ENCODE measurements around the gene TRIM27. TPM values are rescaled to one million over a fixed set of nuclear protein-coding genes. Genes with fewer than 3 reads are reported as not detected.
A peak's percentile ranks its signal among the peaks of the same experiment; 100 is the strongest.
"Not testable (repeated sequence)": the region's sequence is repeated elsewhere in the genome, so short reads cannot be mapped to it uniquely, and the experiment has no call there.

The TRIM27 gene
- total RNA-seq, 1 donor from 2014 or later = 62.1 TPM

DNA sequence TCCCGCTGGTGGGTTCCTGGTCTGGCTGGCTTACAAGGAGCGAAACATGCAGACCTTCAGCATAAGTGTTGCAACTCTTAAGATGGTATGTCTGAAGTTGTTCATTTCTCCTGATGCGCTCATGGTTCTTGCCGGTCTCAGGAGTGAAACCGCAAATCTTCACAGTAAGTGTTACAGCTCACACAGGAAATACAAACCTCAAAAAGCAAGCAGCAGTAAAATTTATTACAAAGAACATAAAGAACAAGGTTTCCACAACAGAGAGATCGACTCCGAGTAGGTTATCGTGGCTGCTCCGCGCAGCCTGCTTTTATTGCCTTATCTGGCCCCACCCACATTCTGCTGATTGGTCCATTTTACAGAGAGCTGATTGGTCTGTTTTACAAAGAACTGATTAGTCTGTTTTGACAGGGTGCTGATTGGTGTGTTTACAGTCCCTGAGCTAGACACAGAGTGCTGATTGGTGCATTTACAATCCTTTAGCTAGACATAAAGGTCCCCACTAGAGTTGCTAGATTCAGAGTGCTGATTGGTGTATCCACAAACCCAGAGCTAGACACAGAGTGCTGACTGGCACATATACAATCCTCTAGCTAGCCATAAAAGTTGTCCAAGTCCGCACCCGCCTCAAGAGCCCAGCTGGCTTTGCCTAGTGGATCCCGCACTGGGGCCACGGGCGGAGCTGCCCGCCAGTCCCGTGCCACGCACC lies 39.2 kb downstream of the TRIM27 start:
- Histone ChIP-seq H3K27me3 (ENCODE audit: control insufficient read depth in 3 of 3, insufficient read depth in 3 of 3, low read length in 3 of 3) (peaks cover 0 to 20% (median 10%) of the 10 kb centered on the region in 3 donors), H3K9ac (ENCODE audit: low read depth in 1 of 3, low read length in 3 of 3) (no peak overlapping the region), H3K36me3 (ENCODE audit: control insufficient read depth in 3 of 3, insufficient read depth in 3 of 3, low read length in 3 of 3) (no peaks in the 10 kb centered on the region), H3K27ac (ENCODE audit: low read depth, low read length) (no peak overlapping the region), H3K4me1 (ENCODE audit: control insufficient read depth in 3 of 3, insufficient read depth in 3 of 3, low read length in 3 of 3) (peaks cover 0 to 7% (median 2%) of the 10 kb centered on the region in 3 donors), H3K9me3 (ENCODE audit: control insufficient read depth in 3 of 3, low read length in 3 of 3) (peaks cover 0 to 1% (median 0%) of the 10 kb centered on the region in 3 donors), H3K4me3 (ENCODE audit: low read length in 3 of 3) (no peak overlapping the region)

DNA sequence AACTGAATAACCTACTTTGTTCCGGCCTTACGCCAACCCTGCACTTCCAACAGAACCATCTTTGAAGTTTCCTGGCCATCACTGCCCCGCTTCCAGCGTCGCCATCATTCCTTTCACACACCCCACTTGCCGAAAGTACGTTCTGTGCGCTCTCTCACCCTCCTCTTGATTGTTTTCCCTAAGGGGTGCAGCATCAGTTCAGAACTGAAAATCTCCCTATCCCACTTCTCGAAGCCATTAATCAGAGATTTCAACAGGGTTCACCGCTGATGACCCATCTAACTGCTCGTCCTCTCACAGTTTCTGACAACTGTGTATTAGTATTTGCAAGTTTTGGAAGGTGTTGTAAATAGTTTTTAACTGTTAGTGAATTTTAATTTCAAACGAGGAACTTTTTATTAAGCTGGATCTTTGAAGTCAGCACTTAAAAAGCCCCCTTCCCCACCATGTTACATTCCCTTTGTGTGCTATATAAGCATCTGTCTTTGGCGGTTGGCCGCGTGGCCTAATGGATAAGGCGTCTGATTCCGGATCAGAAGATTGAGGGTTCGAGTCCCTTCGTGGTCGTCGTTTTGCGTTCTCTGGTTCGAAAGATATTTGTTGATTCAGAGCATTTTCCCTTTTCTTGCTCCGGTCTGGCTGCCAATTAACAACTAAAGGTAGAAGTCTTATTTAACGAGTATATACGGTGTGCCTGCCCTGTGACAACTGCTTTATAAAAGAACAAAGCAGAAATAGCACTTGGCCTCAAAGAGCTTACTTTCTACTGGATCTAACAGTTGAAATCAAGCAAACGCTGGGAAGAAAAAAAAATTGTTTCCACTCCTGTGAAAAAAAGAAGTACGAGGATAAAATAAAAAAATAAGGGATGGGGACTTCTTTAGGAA lies 42.6 kb downstream of the TRIM27 start:
- Histone ChIP-seq H3K9me3 (ENCODE audit: control insufficient read depth in 3 of 3, low read length in 3 of 3) (peaks cover 0 to 1% (median 0%) of the 10 kb centered on the region in 3 donors), H3K36me3 (ENCODE audit: control insufficient read depth in 3 of 3, insufficient read depth in 3 of 3, low read length in 3 of 3) (no peaks in the 10 kb centered on the region), H3K4me3 (ENCODE audit: low read length in 3 of 3) (peak overlapping the region; percentile 60 to 75 (median 71)), H3K27ac (ENCODE audit: low read depth, low read length) (no peak overlapping the region), H3K27me3 (ENCODE audit: control insufficient read depth in 3 of 3, insufficient read depth in 3 of 3, low read length in 3 of 3) (peaks cover 8 to 29% (median 18%) of the 10 kb centered on the region in 3 donors), H3K4me1 (ENCODE audit: control insufficient read depth in 3 of 3, insufficient read depth in 3 of 3, low read length in 3 of 3) (peaks cover 0 to 7% (median 2%) of the 10 kb centered on the region in 3 donors), H3K9ac (ENCODE audit: low read depth in 1 of 3, low read length in 3 of 3) (peak overlapping the region in 1 of 3 donors; percentile 40)

DNA sequence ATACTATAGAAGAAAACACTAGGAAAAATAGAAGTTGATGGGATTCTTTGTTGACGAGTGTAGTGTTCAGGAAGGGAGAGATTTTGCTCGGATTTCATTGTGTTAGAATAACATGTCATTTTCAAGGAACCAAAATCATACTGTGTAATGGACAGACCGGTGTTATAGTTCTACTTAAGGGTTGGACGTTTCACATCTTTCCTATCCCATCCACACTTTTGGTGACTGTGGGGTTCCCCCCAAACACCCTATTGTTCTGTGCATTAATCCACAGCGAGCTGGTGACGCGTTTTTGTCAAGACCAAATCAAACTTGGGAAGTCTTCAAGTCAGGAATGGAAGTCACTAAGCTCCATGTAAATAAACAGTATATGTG lies 43.3 kb downstream of the TRIM27 start:
- H3K4me3 ChIP-seq (ENCODE audit: low read length in 3 of 3) = peak overlapping the region; percentile 60 to 75 (median 71)
- no peaks in the 10 kb centered on the region for H3K9me3 ChIP-seq (ENCODE audit: control insufficient read depth in 3 of 3, low read length in 3 of 3)
- no peak overlapping the region for H3K27ac ChIP-seq (ENCODE audit: low read depth, low read length)
- peaks cover 0 to 7% (median 2%) of the 10 kb centered on the region in 3 donors for H3K4me1 ChIP-seq (ENCODE audit: control insufficient read depth in 3 of 3, insufficient read depth in 3 of 3, low read length in 3 of 3)
- peaks cover 13 to 27% (median 17%) of the 10 kb centered on the region in 3 donors for H3K27me3 ChIP-seq (ENCODE audit: control insufficient read depth in 3 of 3, insufficient read depth in 3 of 3, low read length in 3 of 3)
- H3K36me3 ChIP-seq (ENCODE audit: control insufficient read depth in 3 of 3, insufficient read depth in 3 of 3, low read length in 3 of 3) = no peaks in the 10 kb centered on the region
- H3K9ac ChIP-seq (ENCODE audit: low read depth in 1 of 3, low read length in 3 of 3) = peak overlapping the region in 1 of 3 donors; percentile 40

DNA sequence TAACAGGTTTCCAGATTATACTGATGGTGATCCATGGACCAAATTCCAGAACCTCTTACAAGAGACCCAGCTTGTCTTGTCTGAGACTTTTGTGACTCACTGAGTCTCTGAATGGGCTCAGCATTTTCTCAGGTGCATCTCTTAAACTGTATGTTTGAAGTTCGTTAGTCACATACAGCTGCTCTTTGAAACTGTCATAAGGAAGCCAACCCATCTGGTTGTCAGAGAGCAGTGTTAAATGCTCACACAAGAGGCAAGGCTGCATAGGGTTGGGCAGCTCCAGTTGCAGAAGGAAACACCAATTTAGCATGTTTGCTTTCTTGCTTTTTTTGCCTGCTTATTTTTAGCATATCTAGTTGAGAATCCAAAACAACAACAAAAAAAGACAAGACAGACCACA lies 47.1 kb downstream of the TRIM27 start:
- Histone ChIP-seq H3K27me3 (ENCODE audit: control insufficient read depth in 3 of 3, insufficient read depth in 3 of 3, low read length in 3 of 3) (peaks cover 16 to 23% (median 17%) of the 10 kb centered on the region in 3 donors), H3K9me3 (ENCODE audit: control insufficient read depth in 3 of 3, low read length in 3 of 3) (no peaks in the 10 kb centered on the region), H3K4me3 (ENCODE audit: low read length in 3 of 3) (no peak overlapping the region), H3K4me1 (ENCODE audit: control insufficient read depth in 3 of 3, insufficient read depth in 3 of 3, low read length in 3 of 3) (peaks cover 0 to 7% (median 2%) of the 10 kb centered on the region in 3 donors), H3K36me3 (ENCODE audit: control insufficient read depth in 3 of 3, insufficient read depth in 3 of 3, low read length in 3 of 3) (no peaks in the 10 kb centered on the region), H3K9ac (ENCODE audit: low read depth in 1 of 3, low read length in 3 of 3) (no peak overlapping the region), H3K27ac (ENCODE audit: low read depth, low read length) (no peak overlapping the region)

DNA sequence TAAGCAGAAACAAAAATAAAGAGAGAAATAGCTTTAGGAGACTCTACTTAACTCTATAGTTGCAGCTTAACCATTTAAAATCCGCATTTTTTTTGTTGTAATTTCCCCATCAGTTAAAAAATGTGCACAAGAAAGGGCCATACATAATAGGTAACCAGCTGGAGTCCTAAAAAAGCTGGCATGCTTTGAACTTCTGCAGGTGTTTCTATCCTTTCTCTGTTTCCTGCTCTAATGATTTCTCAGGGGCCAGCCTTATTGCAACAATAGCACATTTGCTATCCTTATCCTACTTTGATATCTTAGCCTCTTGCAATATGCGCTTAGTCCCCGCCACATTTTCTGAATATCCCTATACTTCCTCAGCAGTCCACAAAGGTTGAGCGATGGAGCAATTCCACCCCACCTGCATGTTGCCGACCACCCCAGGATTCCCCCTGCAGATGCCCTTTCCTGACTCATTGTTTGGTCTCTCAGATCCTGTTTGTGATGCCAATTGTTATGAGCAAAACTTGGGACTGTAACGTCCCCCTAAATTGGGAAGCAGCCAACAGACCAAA lies 48.5 kb downstream of the TRIM27 start:
- no peak overlapping the region for H3K9ac ChIP-seq (ENCODE audit: low read depth in 1 of 3, low read length in 3 of 3)
- no peak overlapping the region for H3K27ac ChIP-seq (ENCODE audit: low read depth, low read length)
- H3K9me3 ChIP-seq (ENCODE audit: control insufficient read depth in 3 of 3, low read length in 3 of 3) = no peaks in the 10 kb centered on the region
- H3K4me3 ChIP-seq (ENCODE audit: low read length in 3 of 3) = no peak overlapping the region
- no peaks in the 10 kb centered on the region for H3K36me3 ChIP-seq (ENCODE audit: control insufficient read depth in 3 of 3, insufficient read depth in 3 of 3, low read length in 3 of 3)
- peaks cover 16 to 18% (median 17%) of the 10 kb centered on the region in 3 donors for H3K27me3 ChIP-seq (ENCODE audit: control insufficient read depth in 3 of 3, insufficient read depth in 3 of 3, low read length in 3 of 3)
- H3K4me1 ChIP-seq (ENCODE audit: control insufficient read depth in 3 of 3, insufficient read depth in 3 of 3, low read length in 3 of 3) = no peaks in the 10 kb centered on the region

DNA sequence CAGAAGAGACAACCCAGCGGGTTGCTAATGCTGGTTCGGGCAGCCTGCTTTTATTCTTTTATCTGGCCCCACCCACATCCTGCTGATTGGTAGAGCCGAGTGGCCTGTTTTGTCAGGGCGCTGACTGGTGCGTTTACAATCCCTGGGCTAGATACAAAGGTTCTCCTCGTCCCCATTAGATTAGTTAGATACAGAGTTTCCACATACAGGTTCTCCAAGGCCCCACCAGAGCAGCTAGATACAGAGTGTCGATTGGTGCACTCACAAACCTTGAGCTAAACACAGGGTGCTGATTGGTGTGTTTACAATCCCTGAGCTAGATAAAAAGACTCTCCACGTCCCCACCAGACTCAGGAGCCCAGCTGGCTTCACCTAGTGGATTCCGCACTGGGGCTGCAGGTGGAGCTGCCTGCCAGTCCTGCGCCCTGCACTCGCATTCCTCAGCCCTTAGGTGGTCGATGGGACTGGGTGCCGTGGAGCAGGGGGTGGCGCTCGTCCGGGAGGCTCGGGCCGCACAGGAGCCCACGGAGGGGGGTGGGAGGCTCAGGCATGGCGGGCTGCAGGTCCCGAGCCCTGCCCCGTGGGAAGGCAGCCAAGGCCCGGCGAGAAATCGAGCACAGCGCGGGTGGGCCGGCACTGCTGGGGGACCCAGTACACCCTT lies 51.5 kb downstream of the TRIM27 start:
- H3K36me3 ChIP-seq (ENCODE audit: control insufficient read depth in 3 of 3, insufficient read depth in 3 of 3, low read length in 3 of 3); H3K9ac ChIP-seq (ENCODE audit: low read depth in 1 of 3, low read length in 3 of 3); H3K9me3 ChIP-seq (ENCODE audit: control insufficient read depth in 3 of 3, low read length in 3 of 3); H3K4me1 ChIP-seq (ENCODE audit: control insufficient read depth in 3 of 3, insufficient read depth in 3 of 3, low read length in 3 of 3); H3K4me3 ChIP-seq (ENCODE audit: low read length in 3 of 3); H3K27ac ChIP-seq (ENCODE audit: low read depth, low read length): not testable (repeated sequence)
- H3K27me3 ChIP-seq (ENCODE audit: control insufficient read depth in 3 of 3, insufficient read depth in 3 of 3, low read length in 3 of 3) = peaks cover 13 to 24% (median 13%) of the 10 kb centered on the region in 3 donors

DNA sequence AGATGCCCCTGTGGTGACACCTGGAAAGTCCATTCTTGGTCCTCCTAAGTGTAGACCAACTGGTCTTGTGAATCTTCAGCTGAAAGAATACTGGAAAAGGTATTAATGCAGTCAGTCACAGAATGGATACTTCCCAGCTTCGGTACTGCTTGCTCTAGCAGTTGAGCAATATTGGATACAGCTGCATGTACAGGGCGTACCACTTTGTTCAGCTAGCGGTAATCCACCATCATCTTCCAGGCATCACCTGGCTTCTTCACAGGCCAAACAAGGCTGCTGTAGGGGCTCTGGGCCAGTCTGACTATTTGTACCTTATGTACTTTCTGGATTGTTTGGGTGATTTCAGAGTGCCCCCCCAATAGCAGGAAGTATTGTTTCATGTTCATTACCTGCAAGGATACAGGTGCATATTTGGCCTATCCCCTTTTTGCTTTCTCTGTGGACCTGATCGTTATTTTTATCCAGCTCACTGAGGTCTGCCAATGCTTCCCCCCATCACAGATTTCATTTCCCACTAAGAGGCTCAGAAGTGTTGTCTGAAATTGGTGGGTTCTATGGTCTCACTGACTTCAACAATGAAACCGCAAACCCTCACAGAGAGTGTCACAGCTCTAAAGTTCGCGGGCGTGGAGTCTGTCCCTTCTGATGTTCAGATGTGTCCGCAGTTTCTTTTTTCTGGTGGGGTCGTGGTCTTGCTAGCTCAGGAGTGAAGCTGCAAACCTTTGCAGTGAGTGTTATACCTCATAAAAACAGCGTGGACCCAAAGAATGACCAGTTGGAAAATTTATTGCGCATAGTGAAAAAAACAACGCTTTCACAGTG lies 52.2 kb downstream of the TRIM27 start:
- Histone ChIP-seq H3K9ac (ENCODE audit: low read depth in 1 of 3, low read length in 3 of 3) (no peak overlapping the region), H3K27me3 (ENCODE audit: control insufficient read depth in 3 of 3, insufficient read depth in 3 of 3, low read length in 3 of 3) (peaks cover 13 to 22% (median 13%) of the 10 kb centered on the region in 3 donors), H3K4me3 (ENCODE audit: low read length in 3 of 3) (no peak overlapping the region), H3K36me3 (ENCODE audit: control insufficient read depth in 3 of 3, insufficient read depth in 3 of 3, low read length in 3 of 3) (no peaks in the 10 kb centered on the region), H3K4me1 (ENCODE audit: control insufficient read depth in 3 of 3, insufficient read depth in 3 of 3, low read length in 3 of 3) (peaks cover 0 to 3% (median 3%) of the 10 kb centered on the region in 3 donors), H3K9me3 (ENCODE audit: control insufficient read depth in 3 of 3, low read length in 3 of 3) (no peaks in the 10 kb centered on the region), H3K27ac (ENCODE audit: low read depth, low read length) (no peak overlapping the region)

DNA sequence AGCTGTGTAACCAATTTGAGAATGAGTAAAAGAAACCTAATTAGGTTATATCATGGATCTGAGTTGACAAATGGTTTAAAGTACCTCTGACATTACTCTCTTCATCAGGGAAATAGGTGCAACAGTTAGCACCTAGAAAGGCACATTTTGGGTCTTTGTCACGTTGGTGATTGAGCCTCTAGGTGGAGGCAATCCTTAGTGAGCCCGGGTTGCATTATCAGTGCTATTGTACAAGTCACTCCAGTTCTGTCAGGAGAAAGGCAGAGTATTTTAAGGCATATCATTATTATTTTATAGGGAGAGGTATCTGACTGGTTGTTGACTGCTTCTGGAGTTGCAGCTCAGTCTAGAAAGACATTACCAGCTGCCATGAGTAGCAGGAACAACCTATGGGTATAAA lies 54.9 kb downstream of the TRIM27 start:
- H3K27me3 ChIP-seq (ENCODE audit: control insufficient read depth in 3 of 3, insufficient read depth in 3 of 3, low read length in 3 of 3) = peaks cover 0 to 11% (median 10%) of the 10 kb centered on the region in 3 donors
- no peaks in the 10 kb centered on the region for H3K36me3 ChIP-seq (ENCODE audit: control insufficient read depth in 3 of 3, insufficient read depth in 3 of 3, low read length in 3 of 3)
- H3K4me3 ChIP-seq (ENCODE audit: low read length in 3 of 3) = no peak overlapping the region
- peaks cover 0 to 3% (median 2%) of the 10 kb centered on the region in 3 donors for H3K9me3 ChIP-seq (ENCODE audit: control insufficient read depth in 3 of 3, low read length in 3 of 3)
- H3K27ac ChIP-seq (ENCODE audit: low read depth, low read length) = no peak overlapping the region
- no peak overlapping the region for H3K9ac ChIP-seq (ENCODE audit: low read depth in 1 of 3, low read length in 3 of 3)
- H3K4me1 ChIP-seq (ENCODE audit: control insufficient read depth in 3 of 3, insufficient read depth in 3 of 3, low read length in 3 of 3) = peaks cover 5 to 11% (median 10%) of the 10 kb centered on the region in 3 donors

DNA sequence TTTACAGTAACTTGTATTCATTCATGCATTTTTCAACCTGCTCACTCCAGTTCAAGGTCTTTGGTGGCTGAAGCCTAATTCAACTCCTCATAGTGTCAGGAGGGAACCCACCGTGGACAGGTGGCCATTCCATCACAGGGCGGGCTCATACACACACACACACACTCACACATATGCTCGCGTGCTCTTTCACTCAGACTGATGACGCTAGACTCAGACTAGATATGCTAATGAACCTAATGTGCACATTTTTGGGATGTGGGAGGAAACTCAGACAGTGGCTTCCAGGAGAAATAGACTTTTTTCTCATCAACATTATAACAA lies 56.7 kb downstream of the TRIM27 start:
- Histone ChIP-seq H3K27ac (ENCODE audit: low read depth, low read length) (no peak overlapping the region), H3K36me3 (ENCODE audit: control insufficient read depth in 3 of 3, insufficient read depth in 3 of 3, low read length in 3 of 3) (no peaks in the 10 kb centered on the region), H3K9me3 (ENCODE audit: control insufficient read depth in 3 of 3, low read length in 3 of 3) (peaks cover 0 to 3% (median 2%) of the 10 kb centered on the region in 3 donors), H3K4me1 (ENCODE audit: control insufficient read depth in 3 of 3, insufficient read depth in 3 of 3, low read length in 3 of 3) (peaks cover 8 to 11% (median 10%) of the 10 kb centered on the region in 3 donors), H3K9ac (ENCODE audit: low read depth in 1 of 3, low read length in 3 of 3) (peak overlapping the region in 2 of 3 donors; percentile 26 to 64), H3K27me3 (ENCODE audit: control insufficient read depth in 3 of 3, insufficient read depth in 3 of 3, low read length in 3 of 3) (peaks cover 0 to 11% (median 10%) of the 10 kb centered on the region in 3 donors), H3K4me3 (ENCODE audit: low read length in 3 of 3) (peak overlapping the region; percentile 64 to 72 (median 71))

All from skeletal muscle tissue (tissue), 4 donors.